Renal cortical epithelial cell (primary cell): ENCODE results near the gene TEDC1. TPM values are rescaled to one million over a fixed set of nuclear protein-coding genes. Genes with fewer than 3 reads are reported as not detected.
A peak's percentile ranks its signal among the peaks of the same experiment; 100 is the strongest.

Source experiments
- DNase-seq: peaks from one replicate; pipeline ENCODE4 v3.0.0-alpha.2; 2011; ENCODE audit warnings: low read depth
- total RNA-seq: library from RNA; depleted of rRNA; stranded (reverse); fragments of >200 nt; gene quantifications from 2 replicates; pipeline ENCODE4 v1.2.3, GENCODE V29; 2014

TEDC1 gene
- total RNA-seq, 1 donor from 2014 or later: 7.2 TPM

DNA sequence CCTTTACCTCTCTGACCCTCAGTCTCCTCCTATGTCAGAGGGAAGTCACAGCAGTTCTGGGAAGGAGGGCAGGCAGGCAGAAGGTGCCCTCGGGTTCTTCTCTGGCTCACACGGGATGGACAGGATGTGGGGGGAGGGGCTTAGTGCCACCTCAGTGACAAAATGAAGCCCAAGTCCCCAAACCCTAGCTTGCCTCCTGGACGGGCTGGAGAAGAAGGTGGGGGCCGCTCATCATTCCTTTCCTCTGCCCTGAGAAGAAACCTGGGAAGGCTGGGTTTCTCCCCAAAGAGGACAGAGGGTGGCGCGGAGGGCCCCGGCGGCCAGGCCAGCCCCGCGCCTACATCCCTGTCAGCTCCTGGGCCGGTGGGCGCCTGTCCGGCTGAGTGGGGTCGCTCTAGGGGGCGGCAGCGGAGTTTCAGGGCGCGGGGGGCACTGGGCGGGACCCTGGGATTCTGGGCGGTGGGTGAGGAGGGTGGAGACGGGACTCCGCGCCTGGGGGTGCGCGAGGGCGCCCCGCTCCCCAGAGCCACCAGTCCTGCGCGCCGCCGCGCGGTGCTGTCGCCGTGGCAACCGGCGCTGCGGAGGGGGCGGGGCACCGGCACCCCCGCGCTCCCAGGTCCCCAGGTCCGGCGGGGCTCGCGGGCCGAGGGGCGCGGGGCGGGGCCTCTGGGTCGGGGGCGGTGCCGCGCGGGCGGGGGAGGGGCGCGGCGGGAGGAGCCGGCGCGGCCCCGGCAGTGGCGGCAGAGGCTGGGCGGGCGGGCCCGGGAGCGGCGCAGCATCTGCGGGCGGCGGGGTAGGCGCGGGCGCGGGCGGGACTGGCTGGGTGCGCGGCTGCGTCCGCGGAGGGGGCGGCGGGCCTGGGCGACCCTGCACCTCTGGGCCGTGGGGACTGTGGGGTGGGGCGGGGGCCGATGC is 35.1 kb downstream of the TEDC1 start, which contains the start of gene TMEM121:
Gene TMEM121, plus strand, starts transcription at position 723 of the 915 bp plus-strand sequence. CDS start 2,252 bp downstream, outside the sequence.
- DNase-seq: no peak

DNA sequence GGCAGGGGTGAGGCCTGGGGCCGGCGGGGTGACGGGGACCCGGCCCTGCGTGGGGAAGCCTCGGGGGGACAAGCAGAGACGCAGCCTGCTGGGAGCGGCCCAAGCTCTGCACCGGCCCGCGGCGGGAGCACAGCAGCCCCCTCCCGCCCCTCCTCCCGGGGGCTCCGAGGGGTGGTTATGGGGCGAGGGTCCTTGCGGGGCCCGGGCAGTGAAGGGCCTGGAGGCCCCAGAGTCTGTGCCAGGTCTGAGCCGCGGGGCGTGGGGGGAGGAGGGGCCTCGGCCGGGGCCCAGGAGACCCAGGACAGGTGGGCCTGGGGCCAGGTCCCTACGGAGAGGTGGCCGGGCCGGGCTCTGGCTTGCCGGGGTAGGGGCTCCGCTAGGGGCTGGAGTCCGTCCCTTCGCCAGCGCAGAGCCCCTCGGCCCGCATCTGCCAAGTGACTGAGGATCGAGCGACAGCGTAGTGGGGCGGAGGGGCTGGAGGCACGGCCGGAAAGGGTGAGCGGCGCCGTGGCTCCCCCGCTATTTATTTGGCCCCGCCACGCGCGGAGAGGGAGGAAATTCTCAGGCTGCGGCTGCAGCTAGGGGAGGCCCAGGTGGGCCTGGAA is 35.8 kb downstream of the TEDC1 start:
- DNase-seq: no peak

DNA sequence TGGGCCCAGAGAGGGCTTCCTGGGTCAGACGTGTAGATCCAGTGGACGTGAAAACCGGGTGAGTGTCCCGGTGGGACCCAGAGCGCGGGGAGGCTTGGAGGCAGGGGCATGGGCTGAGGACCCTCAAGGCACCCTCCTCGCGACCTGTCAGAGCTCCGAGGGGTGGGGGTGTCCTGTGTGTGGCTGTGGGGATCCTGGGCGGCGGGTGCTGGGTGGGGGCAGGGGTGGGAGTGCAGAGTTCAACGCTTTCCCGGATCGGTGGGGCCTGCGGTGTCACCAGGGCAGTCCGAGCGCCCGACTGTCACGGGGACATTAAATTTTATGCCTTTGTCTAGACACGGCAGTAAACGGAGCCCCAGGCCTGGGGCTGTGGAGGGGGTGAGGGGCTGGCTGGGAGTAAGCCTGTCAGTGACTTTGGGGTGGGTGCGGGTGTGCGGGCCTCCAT is 36.4 kb downstream of the TEDC1 start:
- no peak for DNase-seq

DNA sequence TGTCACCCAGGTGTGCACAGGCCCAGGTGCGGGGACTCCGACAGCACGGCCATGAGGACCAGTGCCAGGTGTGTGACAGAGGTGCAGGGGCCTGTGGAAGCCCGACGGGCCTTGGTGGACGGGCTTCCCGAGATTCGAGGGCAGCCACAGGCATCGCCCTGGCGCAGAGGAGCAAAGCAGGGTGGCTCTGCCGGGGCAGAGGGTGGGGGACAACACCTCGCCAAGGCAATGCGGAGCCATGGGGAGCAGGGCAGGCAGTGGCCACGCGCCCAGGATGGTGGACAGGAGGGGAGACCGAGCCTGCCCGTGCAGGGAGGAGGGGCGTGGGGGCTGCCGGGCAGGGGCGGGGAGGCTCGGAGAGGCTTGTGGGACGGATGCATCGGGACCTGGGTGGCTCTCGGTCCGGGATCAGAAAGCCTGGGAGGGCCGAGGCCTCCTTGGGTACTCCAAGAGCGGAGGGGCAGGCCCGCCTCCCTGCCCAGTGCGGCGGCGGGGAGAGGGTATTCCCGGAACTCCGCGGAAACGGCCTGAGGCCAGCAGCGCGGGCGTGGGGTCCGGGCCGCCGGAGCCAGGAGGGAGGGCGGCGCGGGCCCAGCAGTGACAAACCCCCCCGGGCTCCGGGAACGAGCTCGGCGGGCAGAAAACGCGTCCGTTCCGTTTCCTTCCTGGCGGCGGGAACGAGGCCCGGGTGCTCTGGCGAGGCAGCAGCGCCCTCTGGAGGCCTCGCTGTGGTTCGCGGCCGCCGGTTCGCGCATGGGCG is 37.0 kb downstream of the TEDC1 start:
- DNase-seq: peak; percentile 9

DNA sequence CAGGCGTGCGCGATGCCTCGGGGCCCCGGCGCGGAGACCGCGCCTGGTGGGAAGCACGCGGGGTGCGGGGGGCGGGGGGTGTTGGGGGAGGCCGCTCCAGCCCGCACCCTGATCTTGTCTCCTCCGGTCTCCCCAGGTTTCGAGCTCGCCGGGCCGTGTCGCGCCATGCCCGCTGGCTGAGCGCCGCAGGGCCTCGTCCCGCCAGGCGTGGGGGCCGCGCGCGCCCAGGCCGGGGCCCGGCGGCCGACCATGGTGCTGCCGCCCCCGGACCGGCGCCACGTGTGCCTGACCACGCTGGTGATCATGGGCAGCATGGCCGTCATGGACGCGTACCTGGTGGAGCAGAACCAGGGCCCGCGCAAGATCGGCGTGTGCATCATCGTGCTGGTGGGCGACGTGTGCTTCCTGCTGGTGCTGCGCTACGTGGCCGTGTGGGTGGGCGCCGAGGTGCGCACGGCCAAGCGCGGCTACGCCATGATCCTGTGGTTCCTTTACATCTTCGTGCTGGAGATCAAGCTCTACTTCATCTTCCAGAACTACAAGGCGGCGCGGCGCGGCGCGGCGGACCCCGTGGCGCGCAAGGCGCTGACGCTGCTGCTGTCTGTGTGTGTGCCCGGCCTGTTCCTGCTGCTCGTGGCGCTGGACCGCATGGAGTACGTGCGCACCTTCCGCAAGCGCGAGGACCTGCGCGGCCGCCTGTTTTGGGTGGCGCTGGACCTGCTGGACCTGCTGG is 37.7 kb downstream of the TEDC1 start:
- no peak for DNase-seq

DNA sequence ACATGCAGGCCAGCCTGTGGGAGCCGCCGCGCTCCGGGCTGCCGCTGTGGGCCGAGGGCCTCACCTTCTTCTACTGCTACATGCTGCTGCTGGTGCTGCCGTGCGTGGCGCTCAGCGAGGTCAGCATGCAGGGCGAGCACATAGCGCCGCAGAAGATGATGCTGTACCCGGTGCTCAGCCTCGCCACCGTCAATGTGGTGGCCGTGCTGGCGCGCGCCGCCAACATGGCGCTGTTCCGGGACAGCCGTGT is 38.2 kb downstream of the TEDC1 start:
- DNase-seq: no peak

DNA sequence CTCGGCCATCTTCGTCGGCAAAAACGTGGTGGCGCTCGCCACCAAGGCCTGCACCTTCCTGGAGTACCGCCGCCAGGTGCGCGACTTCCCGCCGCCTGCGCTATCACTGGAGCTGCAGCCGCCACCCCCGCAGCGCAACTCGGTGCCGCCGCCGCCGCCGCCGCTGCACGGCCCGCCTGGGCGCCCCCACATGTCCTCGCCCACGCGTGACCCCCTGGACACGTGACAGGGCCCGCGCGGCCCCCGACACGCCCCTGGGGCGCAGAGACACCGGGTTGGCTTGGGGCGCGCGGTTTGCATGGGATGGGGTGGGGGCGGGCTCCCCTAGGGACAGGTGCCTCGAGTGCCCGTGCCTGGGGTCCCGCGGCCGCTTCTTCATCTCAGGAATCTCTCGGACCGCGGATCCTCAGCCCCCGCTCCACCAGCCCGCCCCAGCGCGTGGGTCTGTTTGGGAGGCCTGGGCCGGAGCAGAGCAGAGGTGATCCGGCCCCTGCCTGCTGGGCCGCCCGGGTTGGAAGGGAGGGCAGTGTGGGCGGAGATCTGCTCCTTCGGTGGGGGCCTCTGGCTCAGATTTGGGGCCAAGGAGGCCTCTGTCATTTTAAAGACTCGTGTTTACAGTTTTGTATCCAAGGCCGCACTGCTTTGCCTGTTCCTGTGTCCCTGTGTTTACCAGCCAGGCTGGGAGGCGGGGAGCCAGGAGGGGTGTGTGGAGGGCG is 38.7 kb downstream of the TEDC1 start:
- no peak for DNase-seq

DNA sequence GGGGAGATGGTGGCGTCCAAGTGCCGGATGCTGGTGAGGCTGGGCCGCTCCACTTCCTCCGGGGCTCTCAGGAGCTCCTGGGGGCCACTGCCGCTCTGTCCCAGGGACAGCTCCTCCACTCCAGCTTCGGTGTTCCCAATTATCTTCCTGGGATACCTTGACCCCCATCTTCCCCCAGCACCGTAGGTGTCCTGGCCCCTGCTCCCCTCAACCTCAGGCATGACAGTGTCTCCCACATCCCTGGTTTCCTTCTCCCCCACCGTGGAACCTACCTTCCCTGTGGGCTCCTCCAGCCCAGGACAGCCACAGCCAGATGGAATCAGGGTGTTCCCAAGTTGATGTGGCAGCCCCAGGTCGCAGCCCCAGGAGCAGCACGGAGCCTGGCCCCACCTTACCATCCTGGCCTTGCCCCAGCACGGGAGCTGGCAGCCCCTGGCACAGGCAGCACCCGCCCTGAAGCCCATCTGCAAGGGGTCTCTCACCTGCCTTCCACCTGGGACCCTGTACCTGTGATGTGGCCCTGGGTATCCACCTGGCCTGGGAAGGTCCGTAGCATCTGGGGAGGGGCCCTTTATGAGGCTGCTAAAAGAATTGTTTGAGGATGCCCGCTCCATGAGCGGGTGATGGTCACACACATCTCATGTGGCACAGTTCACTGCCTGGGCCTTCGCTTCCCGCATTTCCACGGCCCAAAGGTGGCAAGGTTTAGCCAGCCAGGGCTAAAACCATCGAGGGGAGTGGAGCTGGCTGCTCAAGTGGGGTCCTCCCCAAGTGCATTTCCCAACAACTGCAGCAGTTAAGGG is 39.4 kb downstream of the TEDC1 start:
- DNase-seq: no peak

DNA sequence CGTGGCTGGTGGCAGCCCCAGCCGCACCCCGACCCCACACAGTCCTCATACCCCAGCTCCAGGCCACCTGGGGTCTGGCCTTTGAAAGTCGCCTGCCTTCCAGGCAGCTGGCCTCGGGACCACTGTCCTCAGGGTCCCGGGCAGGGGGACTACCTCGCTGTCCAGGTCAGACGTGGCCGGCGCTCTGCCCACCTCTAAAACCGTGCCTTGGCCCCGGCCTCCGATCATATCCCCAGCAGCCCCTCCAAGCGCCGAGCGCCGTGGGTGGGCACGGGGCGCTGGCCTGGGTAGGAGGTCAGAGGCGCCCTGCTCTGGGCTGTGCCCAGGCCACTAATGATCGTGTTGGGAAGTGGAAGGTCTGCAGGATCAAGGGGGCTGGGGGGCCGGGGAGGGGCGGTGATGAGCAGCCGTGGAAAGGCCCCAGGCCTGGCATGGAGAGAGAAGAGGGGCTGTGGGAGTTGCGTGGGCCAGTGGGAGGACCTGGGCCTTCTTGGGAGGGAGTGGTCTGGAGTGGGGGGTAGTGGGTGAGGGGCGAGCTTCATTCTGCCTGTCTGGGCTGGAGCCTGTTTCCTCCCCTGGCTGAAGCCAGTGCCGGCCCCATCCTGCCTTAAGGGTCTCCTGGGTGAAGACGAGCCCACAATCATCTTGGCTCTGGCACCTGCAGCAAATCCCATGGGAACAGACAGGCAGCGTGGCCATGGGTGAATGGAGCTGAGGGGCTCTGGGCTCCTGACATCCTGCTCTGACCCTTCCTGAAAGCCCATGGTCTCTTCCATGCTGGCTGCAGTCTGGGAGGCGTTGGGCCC is 40.2 kb downstream of the TEDC1 start:
- no peak for DNase-seq

DNA sequence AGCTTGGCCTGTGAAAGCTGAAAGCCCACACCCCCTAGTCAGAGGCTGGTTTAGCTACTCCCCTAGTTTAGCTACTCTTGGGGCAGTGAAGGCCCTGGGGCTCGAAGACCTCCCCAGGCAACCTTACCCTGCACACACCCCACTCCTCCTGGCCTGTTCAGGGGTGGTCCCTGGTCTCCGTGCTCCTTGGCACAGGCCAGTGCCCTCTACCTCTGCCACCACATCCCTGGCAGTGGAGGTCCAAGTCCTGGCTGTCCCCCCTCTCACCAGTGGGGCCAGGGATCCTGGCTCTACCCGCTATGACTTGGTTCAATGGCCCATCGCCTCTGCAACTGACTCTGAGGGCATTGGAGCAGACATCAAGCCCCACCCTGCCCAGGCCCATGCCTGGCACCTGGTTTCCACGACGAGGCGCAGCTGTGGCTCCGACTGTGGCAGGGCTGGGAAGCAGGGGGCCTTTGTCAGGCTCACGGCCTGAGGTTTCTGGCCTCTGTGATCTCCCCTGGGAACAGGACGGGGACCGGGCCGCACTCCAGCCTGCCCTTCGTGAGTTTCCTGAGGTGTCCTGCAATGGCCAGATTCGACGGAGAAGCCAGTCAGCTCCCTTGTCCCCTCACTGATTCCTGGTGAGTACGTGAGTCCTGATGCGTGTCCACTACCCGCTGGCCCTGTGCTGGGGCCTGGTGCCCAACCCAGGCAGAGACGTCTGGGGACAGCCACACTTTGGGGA is 41.0 kb downstream of the TEDC1 start:
- DNase-seq: no peak

DNA sequence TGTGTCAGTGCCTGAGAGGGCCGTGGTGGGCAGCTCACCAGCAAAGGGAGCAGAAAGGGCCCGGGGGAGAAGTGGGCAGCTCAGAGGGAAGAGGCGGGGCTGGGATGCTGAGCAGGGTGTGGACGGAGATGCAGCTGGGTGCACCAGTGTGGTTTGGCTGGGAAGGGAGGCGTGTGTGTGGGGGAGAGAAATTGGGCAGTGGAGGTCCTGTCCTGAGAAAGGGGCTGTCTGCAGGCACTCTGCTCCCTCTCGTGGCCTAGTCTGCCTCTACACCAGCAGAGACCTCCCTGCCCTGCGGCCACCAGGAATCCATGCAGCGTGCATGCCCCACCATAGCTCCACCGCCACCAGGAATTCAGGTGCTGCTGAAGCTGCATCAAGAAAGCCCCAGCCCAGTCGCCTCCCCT is 41.7 kb downstream of the TEDC1 start:
- no peak for DNase-seq

DNA sequence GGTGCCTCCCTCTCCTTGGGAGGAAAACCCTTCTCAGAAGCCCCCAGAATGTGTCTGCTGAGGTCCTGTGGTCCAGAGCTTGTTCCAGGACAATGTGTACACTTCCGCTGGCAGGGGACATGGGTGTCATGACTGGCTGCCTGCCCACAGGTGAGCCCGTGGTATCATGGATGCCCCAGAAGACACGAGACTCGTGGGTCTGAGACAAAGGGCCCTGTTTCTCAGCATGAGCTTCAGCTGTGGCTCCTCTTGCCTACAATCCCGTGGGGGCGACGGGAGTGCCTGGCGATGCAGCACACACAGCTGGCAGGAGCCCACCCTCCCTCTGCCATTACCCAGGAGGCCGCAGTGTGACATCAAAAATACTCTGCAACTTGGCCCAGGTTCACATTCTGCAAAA is 42.3 kb downstream of the TEDC1 start:
- no peak for DNase-seq

DNA sequence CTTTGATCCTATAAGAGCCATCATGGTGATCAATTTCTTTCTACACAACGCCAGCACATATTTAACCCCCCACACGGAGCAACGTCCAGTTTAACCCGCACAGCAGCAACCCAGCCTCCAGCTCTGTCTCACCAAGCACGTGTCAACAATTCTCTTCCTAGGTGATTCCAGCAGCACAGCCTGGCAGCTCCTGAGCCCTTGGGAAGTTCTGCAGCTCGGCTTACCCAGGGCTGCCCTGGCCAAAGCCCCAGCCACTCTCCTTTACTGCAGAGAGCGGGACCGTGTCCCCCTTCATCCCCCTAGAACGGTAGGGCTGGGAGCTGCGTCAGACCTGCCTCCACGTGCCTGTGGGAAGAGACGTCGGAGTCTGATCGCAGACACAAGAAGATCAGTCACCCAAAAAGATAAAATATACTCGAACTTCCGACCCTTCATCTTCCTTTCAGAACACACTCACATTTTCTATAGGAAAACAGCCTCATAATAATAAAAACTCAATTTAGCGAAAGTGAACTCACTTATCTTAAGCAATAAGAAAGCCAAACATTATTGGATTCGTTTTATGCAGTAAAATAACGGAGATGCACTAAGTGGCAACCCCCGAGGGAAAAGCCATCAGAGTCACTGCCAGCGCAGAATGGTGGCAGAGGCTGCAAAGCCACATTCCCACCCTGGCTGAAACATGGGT is 42.9 kb downstream of the TEDC1 start:
- no peak for DNase-seq

DNA sequence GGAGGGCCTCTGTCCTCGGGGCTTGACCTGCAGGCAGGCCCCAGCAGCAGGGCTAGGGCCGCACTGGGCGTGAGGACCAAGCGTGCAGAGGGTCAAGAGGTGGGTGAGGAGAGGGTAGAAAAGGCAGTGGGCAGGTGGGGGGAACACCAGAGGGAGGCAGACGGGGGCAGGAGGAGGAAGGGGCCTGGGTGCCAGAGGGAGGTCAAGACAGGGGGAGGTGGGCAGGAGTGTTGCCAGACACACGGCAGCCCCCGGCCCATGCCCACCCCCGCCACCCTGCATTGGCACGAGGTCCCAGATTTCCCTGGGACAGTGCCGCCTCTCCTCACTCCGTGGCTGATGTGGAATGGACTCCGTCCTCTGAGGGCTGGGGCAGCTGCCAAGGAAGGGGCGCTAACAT is 43.5 kb downstream of the TEDC1 start:
- DNase-seq: no peak

DNA sequence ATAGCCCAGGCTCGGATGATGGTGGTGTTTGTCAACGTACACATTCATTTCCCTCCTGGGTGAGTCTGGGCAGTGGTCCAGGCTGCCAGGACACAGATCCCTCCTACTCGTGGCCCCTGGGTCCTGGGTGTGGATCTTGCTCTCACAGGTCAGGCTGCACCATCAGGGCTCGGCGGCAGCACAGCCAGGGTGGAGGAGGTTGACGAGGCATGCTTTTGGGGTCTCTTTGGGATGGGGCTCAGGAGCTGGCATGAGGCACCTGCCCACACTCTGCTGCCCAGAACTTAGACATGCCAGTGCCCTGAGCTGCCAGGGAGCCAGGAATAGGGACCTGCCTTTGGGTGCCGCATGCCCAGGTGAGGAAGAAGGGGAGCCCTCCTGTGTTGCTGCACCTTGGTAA is 45.0 kb downstream of the TEDC1 start:
- no peak for DNase-seq

DNA sequence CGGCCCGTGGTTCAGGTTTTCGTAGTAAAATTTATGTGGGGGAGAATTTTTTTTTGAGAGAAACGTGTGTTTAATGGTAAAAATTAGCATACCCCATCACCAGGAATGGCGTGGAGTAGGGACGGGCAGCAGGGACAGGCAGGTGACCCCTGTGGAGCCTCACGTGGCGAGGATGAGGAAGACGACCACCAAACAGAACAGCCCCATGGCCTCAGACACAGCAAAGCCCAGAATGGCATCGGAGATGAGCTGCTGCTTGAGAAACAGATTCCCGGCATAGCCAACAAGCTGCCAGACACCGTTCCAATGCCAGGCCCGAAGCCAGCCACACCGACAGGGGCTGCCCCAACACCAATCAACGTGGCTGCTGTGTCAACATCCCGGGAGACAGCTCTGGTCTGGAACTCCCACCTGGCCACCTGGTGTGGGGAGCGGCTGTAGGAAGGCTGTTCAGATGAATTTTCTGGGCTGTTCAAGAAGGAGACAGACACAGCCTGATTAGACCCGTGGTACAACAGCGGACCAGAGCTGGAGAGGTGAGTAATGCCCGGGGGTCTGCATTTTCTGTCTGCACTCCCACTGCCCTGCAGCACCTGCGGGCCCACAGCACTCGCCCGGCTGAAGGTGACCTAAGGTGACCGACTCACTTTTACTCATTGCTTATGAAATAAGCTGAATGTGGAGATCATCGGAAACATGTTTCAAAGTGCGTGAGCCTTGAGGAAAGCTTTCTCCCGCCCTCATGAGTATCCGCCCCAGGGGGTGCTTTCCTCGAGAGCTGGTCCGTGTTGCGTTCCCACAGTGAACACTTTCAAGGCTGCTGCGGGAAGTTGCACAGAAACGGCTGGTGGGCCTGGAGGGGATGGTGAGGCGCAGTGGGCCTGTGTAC is 45.9 kb downstream of the TEDC1 start:
- DNase-seq: no peak
